ENCODE results near the gene ATXN7L1. TPM values are rescaled to one million over a fixed set of nuclear protein-coding genes. Genes with fewer than 3 reads are reported as not detected.

The ATXN7L1 gene
- total RNA-seq, 2 donors from 2014 or later, result 12.6 to 28.1 TPM

DNA sequence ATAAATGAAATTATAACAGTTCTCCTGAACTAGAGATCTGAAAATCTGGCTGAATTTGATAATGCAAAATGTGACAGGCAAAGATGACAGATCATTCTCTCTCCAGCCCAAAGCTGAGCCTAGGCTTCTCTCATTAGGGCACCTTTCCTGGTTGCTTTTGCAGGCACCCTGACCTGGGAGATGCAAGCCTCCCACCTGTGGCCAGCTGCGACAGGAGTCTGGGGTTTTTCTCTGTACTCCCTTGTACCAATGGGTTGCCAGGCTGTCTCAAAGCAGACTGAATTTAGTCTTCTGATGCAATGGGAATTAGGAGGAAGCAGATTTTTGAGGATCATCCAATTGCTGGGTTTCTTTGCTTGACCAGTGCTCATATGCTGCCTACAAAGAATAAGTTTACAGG lies 210.1 kb downstream of the ATXN7L1 start:
- no peak overlapping the region for H3K27ac ChIP-seq
- 100% methylated on average over 1 of the region's 1 CpG for WGBS
- intact Hi-C loops (cut with DNase I), result no loop called here
- no peaks in the 10 kb centered on the region for H3K4me1 ChIP-seq (replicated peaks)
- H3K27me3 ChIP-seq (replicated peaks; ENCODE audit: insufficient read depth), result no peaks in the 10 kb centered on the region
- no peak overlapping the region for H3K4me3 ChIP-seq
- no peaks in the 10 kb centered on the region for H3K36me3 ChIP-seq
- no peak for DNase-seq (ENCODE audit: low spot score)
- no peak for TF ChIP-seq POLR2A (IDR thresholded peaks at IDR 0.05)
- no peak for TF ChIP-seq CTCF (IDR thresholded peaks at IDR 0.05)
- no peak for TF ChIP-seq POLR2AphosphoS5 (IDR thresholded peaks at IDR 0.05)
- no peaks in the 10 kb centered on the region for H3K9me3 ChIP-seq

GRCh38 chr7:105665684-105666083 lies 210.7 kb downstream of the ATXN7L1 start:
- DNase-seq (ENCODE audit: low spot score), result no peak
- TF ChIP-seq CTCF (IDR thresholded peaks at IDR 0.05) (no peak), POLR2AphosphoS5 (IDR thresholded peaks at IDR 0.05) (no peak), POLR2A (IDR thresholded peaks at IDR 0.05) (no peak)
- 96% methylated on average over 7 of the region's 7 CpGs for WGBS
- Histone ChIP-seq H3K4me1 (replicated peaks) (no peaks in the 10 kb centered on the region), H3K27me3 (replicated peaks; ENCODE audit: insufficient read depth) (no peaks in the 10 kb centered on the region), H3K4me3 (no peak overlapping the region), H3K36me3 (no peaks in the 10 kb centered on the region), H3K9me3 (no peaks in the 10 kb centered on the region), H3K27ac (no peak overlapping the region)
- intact Hi-C loops (cut with DNase I), result no loop called here

DNA sequence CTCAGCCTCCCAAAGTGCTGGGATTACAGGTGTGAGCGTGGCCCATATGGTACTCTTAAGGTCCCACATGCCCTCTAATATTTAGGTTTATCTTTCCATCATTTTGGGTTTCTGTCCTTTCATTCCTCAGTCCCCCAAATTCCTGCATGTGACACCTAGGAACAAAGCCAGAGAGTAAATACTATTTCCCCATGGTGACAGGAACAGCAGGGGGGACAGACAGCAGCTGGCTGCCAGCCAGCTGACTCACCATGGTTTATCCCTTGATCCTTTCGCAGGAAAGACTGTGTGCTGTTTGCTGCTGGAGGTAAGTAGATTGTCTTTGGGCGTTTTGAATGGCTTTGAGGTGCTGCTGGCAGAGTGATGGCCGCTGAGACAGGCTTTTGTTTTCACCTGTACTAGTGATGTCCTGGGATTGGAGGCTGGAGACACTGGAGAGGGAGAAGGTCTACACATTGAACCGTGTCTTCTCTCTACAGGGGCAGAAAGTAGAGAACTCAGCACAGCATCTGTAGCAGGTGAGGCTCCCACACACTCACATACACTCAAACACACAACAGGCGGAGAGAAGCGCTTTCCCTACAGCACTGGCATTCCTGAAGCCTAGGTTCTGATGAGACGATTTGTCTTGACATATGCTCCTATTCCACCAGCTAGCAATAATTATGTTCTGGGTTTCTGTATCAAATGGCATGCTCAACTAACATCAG lies 211.4 kb downstream of the ATXN7L1 start:
- Histone ChIP-seq H3K9me3 (no peaks in the 10 kb centered on the region), H3K27ac (no peak overlapping the region), H3K4me1 (replicated peaks) (no peaks in the 10 kb centered on the region), H3K36me3 (no peaks in the 10 kb centered on the region), H3K27me3 (replicated peaks; ENCODE audit: insufficient read depth) (no peaks in the 10 kb centered on the region), H3K4me3 (no peak overlapping the region)
- 66% methylated on average over 8 of the region's 8 CpGs for WGBS
- intact Hi-C loops (cut with DNase I), result no loop called here
- no peak for DNase-seq (ENCODE audit: low spot score)
- TF ChIP-seq POLR2A (IDR thresholded peaks at IDR 0.05) (no peak), POLR2AphosphoS5 (IDR thresholded peaks at IDR 0.05) (no peak), CTCF (IDR thresholded peaks at IDR 0.05) (no peak)

GRCh38 chr7:105662998-105663397 lies 213.4 kb downstream of the ATXN7L1 start:
- no peak for DNase-seq (ENCODE audit: low spot score)
- Histone ChIP-seq H3K27ac (no peak overlapping the region), H3K4me3 (no peak overlapping the region), H3K36me3 (no peaks in the 10 kb centered on the region), H3K27me3 (replicated peaks; ENCODE audit: insufficient read depth) (no peaks in the 10 kb centered on the region), H3K4me1 (replicated peaks) (no peaks in the 10 kb centered on the region), H3K9me3 (no peaks in the 10 kb centered on the region)
- intact Hi-C loops (cut with DNase I), result no loop called here
- WGBS, result 85% methylated on average over 7 of the region's 7 CpGs
- no peak for TF ChIP-seq POLR2A (IDR thresholded peaks at IDR 0.05)
- no peak for TF ChIP-seq POLR2AphosphoS5 (IDR thresholded peaks at IDR 0.05)
- no peak for TF ChIP-seq CTCF (IDR thresholded peaks at IDR 0.05)

DNA sequence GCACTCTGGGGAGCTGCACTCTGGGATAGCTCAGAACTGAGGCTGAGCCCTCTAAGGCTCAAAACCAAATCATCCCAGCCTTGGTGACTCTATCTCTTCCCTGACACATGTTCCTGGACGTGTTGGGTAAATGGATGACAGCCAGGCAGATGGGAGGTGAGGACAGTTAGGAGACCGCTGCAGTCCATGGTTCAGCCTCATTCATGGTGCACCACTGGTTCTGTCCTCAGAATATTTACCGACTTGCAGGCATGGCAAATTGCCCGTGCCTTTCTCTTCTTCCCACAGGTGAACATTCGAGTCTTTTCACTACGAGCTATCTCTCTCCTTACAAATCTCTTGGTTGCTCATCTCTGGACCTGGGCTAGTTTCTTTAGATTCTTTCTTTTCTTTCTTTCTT lies 214.8 kb downstream of the ATXN7L1 start:
- 76% methylated on average over 6 of the region's 6 CpGs for WGBS
- Histone ChIP-seq H3K36me3 (no peaks in the 10 kb centered on the region), H3K4me1 (replicated peaks) (no peaks in the 10 kb centered on the region), H3K27me3 (replicated peaks; ENCODE audit: insufficient read depth) (no peaks in the 10 kb centered on the region), H3K27ac (no peak overlapping the region), H3K4me3 (no peak overlapping the region), H3K9me3 (no peaks in the 10 kb centered on the region)
- DNase-seq (ENCODE audit: low spot score), result no peak
- intact Hi-C loops (cut with DNase I), result no loop called here
- TF ChIP-seq POLR2A (IDR thresholded peaks at IDR 0.05) (no peak), CTCF (IDR thresholded peaks at IDR 0.05) (no peak), POLR2AphosphoS5 (IDR thresholded peaks at IDR 0.05) (no peak)

Data from prostate gland (tissue), 2 donors.